Colonic mucosa (tissue), 4 donors: Measurements from ENCODE around the gene ADGRG1. TPM values are rescaled to one million over a fixed set of nuclear protein-coding genes. Genes with fewer than 3 reads are reported as not detected.

Experiments used
- DNase-seq: peaks from one replicate; pipeline ENCODE4 v3.0.0-alpha.2; 2020
- H3K27ac ChIP-seq: fragments of 200-600 bp; one replicate; pipeline ENCODE4 v1.8.0; 2021
- H3K27me3 ChIP-seq: fragments of 200-600 bp; one replicate; pipeline ENCODE4 v1.8.0; 2021
- H3K36me3 ChIP-seq: fragments of 200-600 bp; one replicate; pipeline ENCODE4 v1.8.0; 2021
- H3K4me1 ChIP-seq: fragments of 200-600 bp; one replicate; pipeline ENCODE4 v1.8.0; 2021; ENCODE audit warnings: mild to moderate bottlenecking
- H3K4me3 ChIP-seq: fragments of 200-600 bp; one replicate; pipeline ENCODE4 v1.8.0; 2021
- H3K9ac ChIP-seq, 2 donors: one replicate each; pipeline ENCODE4 v1.7.0; 2013; ENCODE audit warnings: control low read depth in 2 of 2, low read depth in 2 of 2, low read length in 2 of 2
- H3K9me3 ChIP-seq: fragments of 200-600 bp; one replicate; pipeline ENCODE4 v1.8.0; 2021
- CTCF ChIP-seq: fragments of 200-600 bp; IDR thresholded peaks from one replicate; pipeline ENCODE4 v1.8.0; 2022; ENCODE audit warnings: antibody characterized with exemption, mild to moderate bottlenecking
- intact Hi-C: fragments of 100-400 bp; cut with DNase I; formaldehyde crosslinking; loops from one replicate; pipeline ENCODE4 v1.14.1; 2022
- total RNA-seq, 2 donors: library from RNA; stranded (reverse); fragmentation: NEBNext Ultra II Directional in 1 of 2; extraction: Animal tissue kit (Norgen Biotek cat#: 25700) in 1 of 2; gene quantifications; one replicate each; pipeline ENCODE4 v1.2.1, GENCODE V29; 2021
- donor health status: healthy.
- donor health status: DM: no; HTN: no; CAD: no.
- donor health status: DM: no; HTN: no; CAD: no.

ADGRG1 gene
- total RNA-seq, 2 donors from 2014 or later, result 68.9 to 126 TPM

- H3K27me3 ChIP-seq, result no peaks in the 10 kb centered on the region
- DNase-seq, result no peak
- no peaks in the 10 kb centered on the region for H3K36me3 ChIP-seq
- H3K27ac ChIP-seq, result no peak overlapping the region
- no peak overlapping the region for H3K9ac ChIP-seq
- H3K9me3 ChIP-seq, result no peaks in the 10 kb centered on the region
- intact Hi-C loops, result no loop called here
- no peak overlapping the region for H3K4me3 ChIP-seq
- H3K4me1 ChIP-seq, result no peaks in the 10 kb centered on the region
- TF ChIP-seq CTCF, result no peak
Observed at GRCh38 chr16:57676553-57677085, 48.2 kb downstream of the ADGRG1 start.

GRCh38 chr16:57677622-57678369 lies 49.4 kb downstream of the ADGRG1 start:
- Histone ChIP-seq H3K27me3 (no peaks in the 10 kb centered on the region), H3K36me3 (no peaks in the 10 kb centered on the region), H3K27ac (no peak overlapping the region), H3K4me3 (no peak overlapping the region), H3K4me1 (no peaks in the 10 kb centered on the region), H3K9ac (no peak overlapping the region), H3K9me3 (no peaks in the 10 kb centered on the region)
- intact Hi-C loops, result no loop called here
- no peak for TF ChIP-seq CTCF
- no peak for DNase-seq

GRCh38 chr16:57679016-57679415 lies 50.6 kb downstream of the ADGRG1 start:
- no peak for DNase-seq

GRCh38 chr16:57679767-57680482 lies 51.5 kb downstream of the ADGRG1 start:
- no peak overlapping the region for H3K9ac ChIP-seq
- no peak overlapping the region for H3K27ac ChIP-seq
- H3K4me3 ChIP-seq, result no peak overlapping the region
- intact Hi-C loops, result no loop called here
- H3K36me3 ChIP-seq, result no peaks in the 10 kb centered on the region
- no peaks in the 10 kb centered on the region for H3K27me3 ChIP-seq
- no peak for DNase-seq
- no peaks in the 10 kb centered on the region for H3K9me3 ChIP-seq
- TF ChIP-seq CTCF, result no peak
- H3K4me1 ChIP-seq, result no peaks in the 10 kb centered on the region

More at GRCh38 chr16:57679016-57679415, 50.6 kb downstream of the ADGRG1 start:
- Histone ChIP-seq H3K9me3 (no peaks in the 10 kb centered on the region), H3K27me3 (no peaks in the 10 kb centered on the region), H3K9ac (no peak overlapping the region), H3K4me1 (no peaks in the 10 kb centered on the region), H3K27ac (no peak overlapping the region), H3K4me3 (no peak overlapping the region), H3K36me3 (no peaks in the 10 kb centered on the region)
- intact Hi-C loops, result no loop called here
- TF ChIP-seq CTCF, result no peak

- TF ChIP-seq CTCF, result no peak
- Histone ChIP-seq H3K27ac (no peak overlapping the region), H3K36me3 (no peaks in the 10 kb centered on the region), H3K9ac (no peak overlapping the region), H3K4me3 (no peak overlapping the region), H3K9me3 (no peaks in the 10 kb centered on the region), H3K4me1 (no peaks in the 10 kb centered on the region), H3K27me3 (no peaks in the 10 kb centered on the region)
- intact Hi-C loops, result no loop called here
- DNase-seq, result no peak
Observed at GRCh38 chr16:57680842-57681375, 52.5 kb downstream of the ADGRG1 start.
